GM12878 (cell line): ENCODE measurements around the gene CMAS. TPM values are rescaled to one million over a fixed set of nuclear protein-coding genes. Genes with fewer than 3 reads are reported as not detected.

ENCODE experiments used
- ATAC-seq: fragments of 200-7000 bp; cut with Tn5 transposase; 3 replicates; pipeline ENCODE4 v1.9.1; 2020; ENCODE audit warnings: mild to moderate bottlenecking, moderate library complexity
- BruUV-seq: library from RNA; stranded (reverse); fragments of 400-500 nt; replicated peaks from 2 replicates; lab custom pipeline; 2021; lab: Mats Ljungman, UMichigan
- CTCF ChIA-PET: fragments of 300-600 bp; sonication (Branson Sonifier 250); formaldehyde crosslinking; extraction: SDS; loops from one replicate; lab custom pipeline; 2021; ENCODE audit warnings: inconsistent platforms; lab: Yijun Ruan, JAX
- POLR2A ChIA-PET: fragments of 350-600 bp; formaldehyde crosslinking; extraction: SDS; loops from one replicate; lab custom pipeline; 2021; ENCODE audit warnings: inconsistent platforms; lab: Charles Lee
- RAD21 ChIA-PET: fragments of 300-600 bp; sonication (Branson Sonifier 250); formaldehyde crosslinking; loops from one replicate; lab custom pipeline; 2023; ENCODE audit warnings: antibody characterized with exemption; ENCODE audit not compliant: unreplicated experiment; lab: Charles Lee
- SMC1A ChIA-PET: fragments of 300-600 bp; sonication (Branson Sonifier 250); formaldehyde crosslinking; loops from one replicate; lab custom pipeline; 2023; ENCODE audit not compliant: unreplicated experiment, uncharacterized antibody; lab: Charles Lee
- DNase-seq: peaks from one replicate; pipeline ENCODE4 v3.0.0-alpha.2; 2011; ENCODE audit warnings: low read depth, low spot score
- FAIRE-seq: peaks from 3 replicates; lab custom pipeline; 2011; peaks lifted over from hg19 to GRCh38; lab: Jason Lieb, UNC
- H2AFZ ChIP-seq: 2 replicates; pipeline ENCODE4 v1.6.0; 2011; ENCODE audit warnings: low read depth, low read length, control low read depth; ENCODE audit not compliant: control insufficient read depth
- H3K27ac ChIP-seq: 2 replicates; pipeline ENCODE4 v1.5.1; 2011; ENCODE audit warnings: control low read depth; ENCODE audit not compliant: control insufficient read depth, insufficient read depth
- H3K27me3 ChIP-seq, 2 experiments: replicated peaks in 1 of 2; 2 replicates each; pipeline versions ENCODE4 v1.6.0 to v1.6.1; 2011; ENCODE audit warnings: low read length in 1 of 2; ENCODE audit not compliant: control insufficient read depth in 2 of 2, insufficient read depth in 2 of 2
- H3K36me3 ChIP-seq, 2 experiments: 2 replicates each; pipeline ENCODE4 v1.5.1; 2011; ENCODE audit warnings: low read length in 1 of 2; ENCODE audit not compliant: control insufficient read depth in 2 of 2, insufficient read depth in 2 of 2
- H3K4me1 ChIP-seq: 2 replicates; pipeline ENCODE4 v1.6.1; 2011; ENCODE audit warnings: mild to moderate bottlenecking, low read length, moderate library complexity, mixed read lengths; ENCODE audit not compliant: control insufficient read depth, insufficient read depth
- H3K4me2 ChIP-seq: 2 replicates; pipeline ENCODE4 v1.6.0; 2011; ENCODE audit warnings: control low read depth; ENCODE audit not compliant: control insufficient read depth, insufficient read depth
- H3K4me3 ChIP-seq: fragments of 200-600 bp; sonication (generic); 2 replicates; pipeline ENCODE4 v1.5.1; 2016
- H3K79me2 ChIP-seq: 2 replicates; pipeline ENCODE4 v1.6.0; 2011; ENCODE audit warnings: low read length; ENCODE audit not compliant: control insufficient read depth, insufficient read depth
- H3K9ac ChIP-seq: 2 replicates; pipeline ENCODE4 v1.8.0; 2011; ENCODE audit warnings: low read length, control low read depth, mixed read lengths; ENCODE audit not compliant: control insufficient read depth, insufficient read depth
- H3K9me3 ChIP-seq: replicated peaks from 3 replicates; pipeline ENCODE4 v1.5.1; 2011; ENCODE audit warnings: mild to moderate bottlenecking, low read length; ENCODE audit not compliant: control insufficient read depth, insufficient read depth
- H4K20me1 ChIP-seq: 2 replicates; pipeline ENCODE4 v1.6.0; 2011; ENCODE audit not compliant: control insufficient read depth, insufficient read depth
- BMI1 ChIP-seq: fragments of 450-650 bp; IDR thresholded peaks from 2 replicates; pipeline ENCODE4 v1.6.1; 2016; ENCODE audit warnings: mild to moderate bottlenecking, moderate library complexity, borderline replicate concordance
- CEBPB ChIP-seq, 2 experiments: fragments of 150-350 bp in 1 of 2; IDR thresholded peaks; 2 replicates each; pipeline ENCODE4 v1.6.1; 2012 to 2014; ENCODE audit warnings: low read depth in 2 of 2, low read length in 2 of 2, borderline replicate concordance in 1 of 2, inconsistent platforms in 1 of 2
- CREM ChIP-seq: IDR thresholded peaks from 2 replicates; pipeline ENCODE4 v1.6.1; 2014; ENCODE audit warnings: antibody characterized with exemption, low read depth
- GABPA ChIP-seq: IDR thresholded peaks from 2 replicates; pipeline ENCODE4 v1.6.1; 2014; ENCODE audit warnings: antibody characterized with exemption, low read depth, mild to moderate bottlenecking, inconsistent platforms
- HDAC2 ChIP-seq: fragments of 200-600 bp; sonication (generic); IDR thresholded peaks from 2 replicates; pipeline ENCODE4 v1.6.1; 2017
- HDAC6 ChIP-seq: fragments of 200-600 bp; sonication (generic); IDR thresholded peaks from one replicate; pipeline ENCODE4 v1.8.0; 2017; ENCODE audit warnings: antibody characterized with exemption; ENCODE audit not compliant: unreplicated experiment
- JUNB ChIP-seq: IDR thresholded peaks from 2 replicates; pipeline ENCODE4 v1.6.1; 2016; ENCODE audit warnings: antibody characterized with exemption, mild to moderate bottlenecking
- LARP7 ChIP-seq: fragments of 450-650 bp; IDR thresholded peaks from 2 replicates; pipeline ENCODE4 v1.6.1; 2017; ENCODE audit warnings: mild to moderate bottlenecking
- NKRF ChIP-seq: fragments of 450-650 bp; conservative IDR thresholded peaks from 2 replicates; pipeline ENCODE4 v1.6.1; 2017; ENCODE audit warnings: mild to moderate bottlenecking, moderate library complexity
- PRDM15 ChIP-seq: fragments of 450-650 bp; formaldehyde crosslinking; IDR thresholded peaks from 2 replicates; pipeline ENCODE4 v1.4.0; 2020; ENCODE audit warnings: mild to moderate bottlenecking, moderate library complexity
- TCF3 ChIP-seq: IDR thresholded peaks from 2 replicates; pipeline ENCODE4 v1.6.1; 2012; ENCODE audit warnings: low read depth, mild to moderate bottlenecking, low read length, borderline replicate concordance; ENCODE audit not compliant: insufficient read depth
- YY1 ChIP-seq: IDR thresholded peaks from 2 replicates; pipeline ENCODE4 v1.6.1; 2011; ENCODE audit warnings: low read depth, mild to moderate bottlenecking, low read length
- ZNF274 ChIP-seq: IDR thresholded peaks from one replicate; pipeline ENCODE4 v1.8.0; 2011; ENCODE audit not compliant: insufficient read length, insufficient read depth
- WGBS: methylation state at CpG from one replicate; pipeline ENCODE4 v1.1.6; 2016; ENCODE audit warnings: low lambda C conversion rate; ENCODE audit not compliant: insufficient replicate concordance, insufficient coverage; ENCODE audit errors: missing lambda C conversion rate; 5-methylcytosine and 5-hydroxymethylcytosine counted together
- in situ Hi-C: fragments of 300-500 bp; cut with MboI; formaldehyde crosslinking; loops from 9 replicates; pipeline ENCODE4 v1.14.3; 2018; ENCODE audit warnings: mixed read lengths
- intact Hi-C: fragments of 100-400 bp; cut with micrococcal nuclease; formaldehyde crosslinking; loops from one replicate; pipeline ENCODE4 v1.14.2; 2022; ENCODE audit not compliant: unreplicated experiment
- polyA plus RNA-seq, 11 experiments: library from polyadenylated mRNA; depleted of rRNA in 4 of 11; unstranded in 6 of 11; stranded (reverse) in 5 of 11; fragments of >200 nt; fragmentation: Nextera tagmentation in 4 of 11; fragmentation: Illumina TruSeq in 1 of 11; extraction: Ambion mirVana in 4 of 11; extraction: Trizol in 1 of 11; gene quantifications; 1 replicate in 1 of 11; 2 replicates in 10 of 11; pipeline versions ENCODE4 v1.2.1 to v1.2.3, GENCODE V29; 2011 to 2016; ENCODE audit warnings: inconsistent platforms in 2 of 11, missing spikeins in 2 of 11, low read depth in 1 of 11
- total RNA-seq, 4 experiments: library from RNA; depleted of rRNA in 3 of 4; stranded (reverse); fragments of >200 nt in 3 of 4; fragmentation: Illumina TruSeq in 1 of 4; extraction: Trizol in 1 of 4; gene quantifications; 2 replicates each; pipeline versions ENCODE4 v1.2.1 to v1.2.3, GENCODE V29; 2013 to 2021
- TF ChIP-seq, protein P1 (sequence below): fragments of 450-650 bp; IDR thresholded peaks from 2 replicates; pipeline ENCODE4 v1.6.1; 2016; ENCODE audit warnings: mild to moderate bottlenecking, moderate library complexity, borderline replicate concordance
- TF ChIP-seq, protein P2 (sequence below): fragments of 450-650 bp; IDR thresholded peaks from 2 replicates; pipeline ENCODE4 v1.6.1; 2014; ENCODE audit warnings: mild to moderate bottlenecking

Gene CMAS
- total and polyA plus RNA-seq, 10 of the 15 experiments (the other 5 are each of a cell fraction or from before 2014, with no cell fraction given) = 12.9 to 73.2 (median 30.8) TPM

DNA sequence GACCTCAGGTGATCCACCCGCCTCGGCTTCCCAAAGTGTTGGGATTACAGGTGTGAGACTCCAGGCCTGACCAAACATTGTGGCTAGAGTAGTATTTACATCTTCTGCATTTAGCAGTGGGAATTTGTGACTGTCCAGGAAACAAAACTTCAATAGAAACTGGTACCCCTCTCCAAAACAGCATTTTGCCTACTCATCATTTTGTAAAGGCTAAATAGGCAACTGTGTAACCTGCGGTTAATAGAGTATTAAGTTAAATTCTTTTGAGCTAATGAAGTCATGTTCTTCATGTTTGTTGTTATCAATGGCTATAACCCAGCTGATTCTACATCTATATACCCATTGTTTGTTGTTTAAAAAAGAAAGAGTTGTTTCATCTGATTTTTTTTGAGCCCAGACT, 8.1 kb downstream of the CMAS start:
- WGBS = 93% methylated on average over 3 of the region's 3 CpGs
- H3K4me1 ChIP-seq = no peaks in the 10 kb centered on the region
- FAIRE-seq = no peak
- TF ChIP-seq, protein P1, sequence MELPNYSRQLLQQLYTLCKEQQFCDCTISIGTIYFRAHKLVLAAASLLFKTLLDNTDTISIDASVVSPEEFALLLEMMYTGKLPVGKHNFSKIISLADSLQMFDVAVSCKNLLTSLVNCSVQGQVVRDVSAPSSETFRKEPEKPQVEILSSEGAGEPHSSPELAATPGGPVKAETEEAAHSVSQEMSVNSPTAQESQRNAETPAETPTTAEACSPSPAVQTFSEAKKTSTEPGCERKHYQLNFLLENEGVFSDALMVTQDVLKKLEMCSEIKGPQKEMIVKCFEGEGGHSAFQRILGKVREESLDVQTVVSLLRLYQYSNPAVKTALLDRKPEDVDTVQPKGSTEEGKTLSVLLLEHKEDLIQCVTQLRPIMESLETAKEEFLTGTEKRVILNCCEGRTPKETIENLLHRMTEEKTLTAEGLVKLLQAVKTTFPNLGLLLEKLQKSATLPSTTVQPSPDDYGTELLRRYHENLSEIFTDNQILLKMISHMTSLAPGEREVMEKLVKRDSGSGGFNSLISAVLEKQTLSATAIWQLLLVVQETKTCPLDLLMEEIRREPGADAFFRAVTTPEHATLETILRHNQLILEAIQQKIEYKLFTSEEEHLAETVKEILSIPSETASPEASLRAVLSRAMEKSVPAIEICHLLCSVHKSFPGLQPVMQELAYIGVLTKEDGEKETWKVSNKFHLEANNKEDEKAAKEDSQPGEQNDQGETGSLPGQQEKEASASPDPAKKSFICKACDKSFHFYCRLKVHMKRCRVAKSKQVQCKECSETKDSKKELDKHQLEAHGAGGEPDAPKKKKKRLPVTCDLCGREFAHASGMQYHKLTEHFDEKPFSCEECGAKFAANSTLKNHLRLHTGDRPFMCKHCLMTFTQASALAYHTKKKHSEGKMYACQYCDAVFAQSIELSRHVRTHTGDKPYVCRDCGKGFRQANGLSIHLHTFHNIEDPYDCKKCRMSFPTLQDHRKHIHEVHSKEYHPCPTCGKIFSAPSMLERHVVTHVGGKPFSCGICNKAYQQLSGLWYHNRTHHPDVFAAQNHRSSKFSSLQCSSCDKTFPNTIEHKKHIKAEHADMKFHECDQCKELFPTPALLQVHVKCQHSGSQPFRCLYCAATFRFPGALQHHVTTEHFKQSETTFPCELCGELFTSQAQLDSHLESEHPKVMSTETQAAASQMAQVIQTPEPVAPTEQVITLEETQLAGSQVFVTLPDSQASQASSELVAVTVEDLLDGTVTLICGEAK = no peak
- TF ChIP-seq BMI1 = no peak
- no peak for TF ChIP-seq CREM
- TF ChIP-seq ZNF274 = no peak
- no peak for TF ChIP-seq LARP7
- TF ChIP-seq HDAC2 = no peak
- TF ChIP-seq NKRF = no peak
- TF ChIP-seq PRDM15 (CRISPR knock-in tag) = no peak
- TF ChIP-seq, protein P2, sequence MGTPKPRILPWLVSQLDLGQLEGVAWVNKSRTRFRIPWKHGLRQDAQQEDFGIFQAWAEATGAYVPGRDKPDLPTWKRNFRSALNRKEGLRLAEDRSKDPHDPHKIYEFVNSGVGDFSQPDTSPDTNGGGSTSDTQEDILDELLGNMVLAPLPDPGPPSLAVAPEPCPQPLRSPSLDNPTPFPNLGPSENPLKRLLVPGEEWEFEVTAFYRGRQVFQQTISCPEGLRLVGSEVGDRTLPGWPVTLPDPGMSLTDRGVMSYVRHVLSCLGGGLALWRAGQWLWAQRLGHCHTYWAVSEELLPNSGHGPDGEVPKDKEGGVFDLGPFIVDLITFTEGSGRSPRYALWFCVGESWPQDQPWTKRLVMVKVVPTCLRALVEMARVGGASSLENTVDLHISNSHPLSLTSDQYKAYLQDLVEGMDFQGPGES = no peak
- no peak for TF ChIP-seq YY1
- no peak for TF ChIP-seq TCF3
- TF ChIP-seq JUNB = no peak
- TF ChIP-seq CEBPB (IDR thresholded peaks at IDR 0.05; ENCODE audit: borderline replicate concordance in 1 of 2, low read depth in 2 of 2, low read length in 2 of 2) = no peak
- TF ChIP-seq GABPA = no peak
- TF ChIP-seq HDAC6 = no peak

More for the DNA sequence above, 8.1 kb downstream of the CMAS start:
- no peak overlapping the region for H3K4me3 ChIP-seq
- no peak overlapping the region for H3K9ac ChIP-seq
- H4K20me1 ChIP-seq = no peaks in the 10 kb centered on the region
- H3K27me3 ChIP-seq = no peaks in the 10 kb centered on the region
- no peak overlapping the region for H3K27ac ChIP-seq
- SMC1A ChIA-PET = no interaction called here
- H2AFZ ChIP-seq = no peak overlapping the region
- BruUV-seq = no TSS peak
- DNase-seq (no peak), ATAC-seq (no peak)
- CTCF ChIA-PET = interaction anchor here (1.6 kb wide), 1 partner anchor 15 kb away, joined by 6 read pairs; no protein-coding TSS in a partner anchor
- H3K4me2 ChIP-seq = no peak overlapping the region
- no peaks in the 10 kb centered on the region; the same call in 1 of the 2 replicates for H3K79me2 ChIP-seq
- in situ Hi-C loops = no loop called here
- no peaks in the 10 kb centered on the region for H3K9me3 ChIP-seq
- POLR2A ChIA-PET = no interaction called here
- intact Hi-C loops = no loop called here
- RAD21 ChIA-PET = no interaction called here
- no peaks in the 10 kb centered on the region; a peak in 2 of 4 replicates for H3K36me3 ChIP-seq
